Ishikawa (cell line): Measurements from ENCODE around the gene C1orf141.

ENCODE experiments used
- CEBPB ChIP-seq: IDR thresholded peaks from 2 replicates; pipeline ENCODE4 v1.6.1; 2012
- CREB1 ChIP-seq: IDR thresholded peaks from 2 replicates; pipeline ENCODE4 v1.6.1; 2012; ENCODE audit warnings: low read depth
- EP300 ChIP-seq: IDR thresholded peaks from 2 replicates; pipeline ENCODE4 v1.6.1; 2012; ENCODE audit warnings: borderline replicate concordance
- FOXM1 ChIP-seq: IDR thresholded peaks from 2 replicates; pipeline ENCODE4 v1.6.1; 2012; ENCODE audit warnings: low read depth, borderline replicate concordance
- NFIC ChIP-seq: IDR thresholded peaks from 2 replicates; pipeline ENCODE4 v1.6.1; 2012
- RAD21 ChIP-seq: IDR thresholded peaks from 2 replicates; pipeline ENCODE4 v1.6.1; 2012; ENCODE audit warnings: low read depth
- TAF1 ChIP-seq: IDR thresholded peaks from 2 replicates; pipeline ENCODE4 v1.6.1; 2012; ENCODE audit warnings: low read depth, mild to moderate bottlenecking
- TCF12 ChIP-seq: IDR thresholded peaks from 2 replicates; pipeline ENCODE4 v1.6.1; 2012; ENCODE audit warnings: low read depth
- TEAD4 ChIP-seq: IDR thresholded peaks from 2 replicates; pipeline ENCODE4 v1.6.1; 2012
- YY1 ChIP-seq: IDR thresholded peaks from 2 replicates; pipeline ENCODE4 v1.6.1; 2012; ENCODE audit warnings: low read depth
- ZBTB7A ChIP-seq: IDR thresholded peaks from 2 replicates; pipeline ENCODE4 v1.6.1; 2012; ENCODE audit warnings: low read depth
- TF ChIP-seq, protein P1 (sequence below): IDR thresholded peaks from 2 replicates; pipeline ENCODE4 v1.6.1; 2012
- TF ChIP-seq, protein P2 (sequence below): IDR thresholded peaks from 2 replicates; pipeline ENCODE4 v1.6.1; 2012
- TF ChIP-seq, protein P3 (sequence below): IDR thresholded peaks from 2 replicates; pipeline ENCODE4 v1.6.1; 2012; ENCODE audit warnings: low read depth, mild to moderate bottlenecking

The C1orf141 gene

DNA sequence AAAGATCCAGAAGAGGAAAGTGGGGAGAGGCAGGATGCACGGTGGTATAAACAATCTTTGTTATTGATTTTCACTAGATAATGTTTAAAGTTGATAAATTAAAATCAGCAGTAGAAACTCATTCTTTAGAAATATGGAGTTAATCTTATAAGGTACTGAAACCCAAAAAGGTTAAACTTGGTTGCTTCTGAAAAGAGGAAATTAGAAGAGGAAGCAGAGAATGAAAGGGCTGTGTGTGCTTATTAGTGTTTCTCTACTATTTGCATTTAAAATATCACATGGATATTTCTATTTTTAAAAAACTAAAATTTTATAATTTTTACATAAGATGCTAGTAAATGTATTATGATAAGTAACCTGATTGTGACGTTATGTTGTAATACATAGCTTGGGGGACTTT is 24.4 kb downstream of the C1orf141 start:
- TF ChIP-seq YY1 (no peak), TEAD4 (no peak), TAF1 (no peak), TCF12 (no peak), CREB1 (no peak), FOXM1 (no peak), NFIC (no peak)
- TF ChIP-seq, protein P1, sequence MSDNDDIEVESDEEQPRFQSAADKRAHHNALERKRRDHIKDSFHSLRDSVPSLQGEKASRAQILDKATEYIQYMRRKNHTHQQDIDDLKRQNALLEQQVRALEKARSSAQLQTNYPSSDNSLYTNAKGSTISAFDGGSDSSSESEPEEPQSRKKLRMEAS = no peak
- TF ChIP-seq, protein P2, sequence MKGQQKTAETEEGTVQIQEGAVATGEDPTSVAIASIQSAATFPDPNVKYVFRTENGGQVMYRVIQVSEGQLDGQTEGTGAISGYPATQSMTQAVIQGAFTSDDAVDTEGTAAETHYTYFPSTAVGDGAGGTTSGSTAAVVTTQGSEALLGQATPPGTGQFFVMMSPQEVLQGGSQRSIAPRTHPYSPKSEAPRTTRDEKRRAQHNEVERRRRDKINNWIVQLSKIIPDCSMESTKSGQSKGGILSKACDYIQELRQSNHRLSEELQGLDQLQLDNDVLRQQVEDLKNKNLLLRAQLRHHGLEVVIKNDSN = no peak

DNA sequence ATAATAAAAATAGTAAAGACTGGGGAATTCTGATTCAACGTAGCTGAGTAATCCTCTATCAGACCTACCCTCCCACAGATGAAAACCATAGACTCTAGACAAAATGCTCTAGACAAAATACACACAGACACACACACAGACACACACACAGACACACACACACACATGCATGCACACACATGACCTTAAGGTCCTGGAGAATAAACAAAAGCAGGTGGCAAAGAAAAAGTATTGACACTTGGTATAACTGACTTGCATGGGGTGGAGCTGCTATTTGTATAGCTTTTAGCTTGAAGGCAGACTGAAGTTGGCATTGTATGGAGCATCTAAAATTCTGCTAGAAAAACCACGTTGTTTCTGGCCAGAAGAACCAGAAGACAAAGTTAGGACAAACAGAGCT is 29.3 kb downstream of the C1orf141 start:
- TF ChIP-seq, protein P3, sequence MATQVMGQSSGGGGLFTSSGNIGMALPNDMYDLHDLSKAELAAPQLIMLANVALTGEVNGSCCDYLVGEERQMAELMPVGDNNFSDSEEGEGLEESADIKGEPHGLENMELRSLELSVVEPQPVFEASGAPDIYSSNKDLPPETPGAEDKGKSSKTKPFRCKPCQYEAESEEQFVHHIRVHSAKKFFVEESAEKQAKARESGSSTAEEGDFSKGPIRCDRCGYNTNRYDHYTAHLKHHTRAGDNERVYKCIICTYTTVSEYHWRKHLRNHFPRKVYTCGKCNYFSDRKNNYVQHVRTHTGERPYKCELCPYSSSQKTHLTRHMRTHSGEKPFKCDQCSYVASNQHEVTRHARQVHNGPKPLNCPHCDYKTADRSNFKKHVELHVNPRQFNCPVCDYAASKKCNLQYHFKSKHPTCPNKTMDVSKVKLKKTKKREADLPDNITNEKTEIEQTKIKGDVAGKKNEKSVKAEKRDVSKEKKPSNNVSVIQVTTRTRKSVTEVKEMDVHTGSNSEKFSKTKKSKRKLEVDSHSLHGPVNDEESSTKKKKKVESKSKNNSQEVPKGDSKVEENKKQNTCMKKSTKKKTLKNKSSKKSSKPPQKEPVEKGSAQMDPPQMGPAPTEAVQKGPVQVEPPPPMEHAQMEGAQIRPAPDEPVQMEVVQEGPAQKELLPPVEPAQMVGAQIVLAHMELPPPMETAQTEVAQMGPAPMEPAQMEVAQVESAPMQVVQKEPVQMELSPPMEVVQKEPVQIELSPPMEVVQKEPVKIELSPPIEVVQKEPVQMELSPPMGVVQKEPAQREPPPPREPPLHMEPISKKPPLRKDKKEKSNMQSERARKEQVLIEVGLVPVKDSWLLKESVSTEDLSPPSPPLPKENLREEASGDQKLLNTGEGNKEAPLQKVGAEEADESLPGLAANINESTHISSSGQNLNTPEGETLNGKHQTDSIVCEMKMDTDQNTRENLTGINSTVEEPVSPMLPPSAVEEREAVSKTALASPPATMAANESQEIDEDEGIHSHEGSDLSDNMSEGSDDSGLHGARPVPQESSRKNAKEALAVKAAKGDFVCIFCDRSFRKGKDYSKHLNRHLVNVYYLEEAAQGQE = no peak
- TF ChIP-seq TEAD4 (no peak), RAD21 (no peak), YY1 (no peak)
- TF ChIP-seq, protein P2 = no peak

DNA sequence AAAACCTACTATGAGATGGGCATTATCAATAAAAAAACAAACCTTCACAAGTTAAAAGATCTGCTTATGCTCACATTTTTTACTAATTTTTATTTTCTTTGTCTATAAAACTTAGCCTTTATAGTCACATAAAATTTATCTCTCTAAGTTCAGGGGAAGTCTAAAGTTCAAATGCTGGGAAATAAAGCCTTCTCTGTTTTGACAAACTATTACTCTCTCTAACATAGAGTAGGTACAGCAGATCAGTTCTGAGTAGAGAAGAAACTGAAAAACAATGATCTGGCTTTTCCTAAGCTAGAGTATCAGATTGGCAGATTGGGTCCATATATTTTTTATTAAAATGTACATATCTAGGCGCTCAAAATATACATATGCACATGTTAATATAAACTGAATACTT is 31.2 kb downstream of the C1orf141 start:
- TF ChIP-seq FOXM1 (no peak), TCF12 (no peak), CEBPB (no peak), ZBTB7A (no peak), TAF1 (no peak), CREB1 (no peak), YY1 (no peak), RAD21 (no peak), EP300 (no peak)
- TF ChIP-seq, protein P1 = no peak
- TF ChIP-seq, protein P2 = no peak

DNA sequence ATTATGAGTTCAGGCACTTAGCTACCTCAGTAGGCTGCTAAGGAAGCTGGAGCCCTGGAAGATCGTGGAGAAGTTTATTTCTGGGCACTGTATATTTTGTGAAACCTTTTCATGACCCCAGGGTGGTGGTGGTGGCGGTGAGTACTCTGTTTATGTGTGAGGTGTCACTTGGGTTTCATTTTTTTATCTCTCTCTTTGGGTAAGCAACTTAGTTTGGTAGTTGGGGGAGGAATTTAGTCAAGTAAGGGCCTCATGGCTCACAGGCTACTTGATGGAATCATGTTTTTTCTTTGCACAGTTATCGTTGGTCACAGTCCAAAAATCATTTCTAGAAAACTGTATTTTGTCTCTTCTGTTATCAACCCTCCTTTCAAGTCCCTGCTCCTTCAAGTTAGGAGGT is 33.9 kb downstream of the C1orf141 start:
- TF ChIP-seq CEBPB = no peak
- no peak for TF ChIP-seq ZBTB7A
- TF ChIP-seq RAD21 = no peak
- TF ChIP-seq TCF12 = no peak
- TF ChIP-seq FOXM1 = no peak

DNA sequence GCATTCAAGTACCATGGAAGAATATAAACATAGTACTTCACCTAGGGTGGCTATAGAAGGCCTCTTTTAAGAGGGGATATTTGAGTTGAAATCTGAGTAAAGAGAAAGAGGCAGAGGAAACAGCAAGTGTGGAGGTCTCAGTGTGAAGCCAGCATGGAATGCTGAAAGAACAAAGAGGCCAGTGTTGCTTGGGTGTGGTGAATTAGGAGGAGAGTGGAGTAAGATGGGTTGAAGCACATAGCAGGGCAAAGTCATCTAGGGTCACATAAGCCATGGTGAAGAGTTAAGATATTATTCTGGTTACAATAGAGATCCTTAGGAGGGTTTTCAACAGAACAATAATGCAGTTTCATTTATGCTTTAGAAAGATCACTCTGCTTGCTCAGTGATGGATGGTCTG is 37.5 kb downstream of the C1orf141 start:
- TF ChIP-seq TEAD4 (peak; percentile 76), EP300 (no peak)
- TF ChIP-seq, protein P3 = no peak

DNA sequence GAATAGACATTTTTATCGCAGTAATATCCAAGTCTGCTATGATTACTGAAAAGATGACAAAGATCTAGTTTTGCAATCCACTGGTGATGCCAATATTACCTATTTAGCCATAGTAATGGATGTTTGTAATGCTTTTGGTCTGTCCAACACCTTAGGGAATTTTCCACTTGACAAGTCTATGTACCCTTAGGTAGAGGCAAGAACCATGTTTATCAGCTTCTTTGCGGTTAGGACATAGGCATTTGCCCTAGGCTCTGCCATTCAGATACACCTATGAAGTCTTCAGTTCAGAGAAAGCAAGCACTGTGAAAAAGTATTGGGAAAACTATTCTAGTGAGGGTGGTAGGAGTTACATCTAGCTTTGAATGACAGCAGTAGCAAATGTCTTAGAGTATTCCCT is 40.6 kb downstream of the C1orf141 start:
- TF ChIP-seq RAD21 (no peak), YY1 (no peak), EP300 (no peak), TAF1 (no peak), CEBPB (no peak), TCF12 (no peak), CREB1 (no peak), FOXM1 (no peak)
- TF ChIP-seq, protein P2 = no peak
